ENCODE data around the gene PYGM.

DNA sequence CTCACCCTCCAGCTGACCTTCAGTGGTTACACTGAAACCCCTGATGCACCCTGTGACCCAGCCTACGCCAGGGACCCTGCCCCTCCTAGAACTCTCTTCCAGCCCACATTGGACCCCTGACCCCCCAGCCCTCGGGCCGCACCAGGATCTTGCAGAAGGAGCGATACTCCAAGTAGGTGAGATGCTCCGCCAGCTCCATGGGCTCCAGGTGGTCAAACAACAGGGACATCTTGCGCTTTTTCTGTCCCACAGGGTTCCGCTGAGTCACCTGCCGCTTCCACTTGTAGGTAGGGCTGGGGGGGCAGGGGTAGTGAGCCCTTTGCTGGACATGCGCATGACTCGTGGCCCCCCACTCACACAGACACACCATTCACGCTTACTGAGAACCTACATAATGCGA is 19.9 kb downstream of the PYGM start:
- TF ChIP-seq, protein P1, sequence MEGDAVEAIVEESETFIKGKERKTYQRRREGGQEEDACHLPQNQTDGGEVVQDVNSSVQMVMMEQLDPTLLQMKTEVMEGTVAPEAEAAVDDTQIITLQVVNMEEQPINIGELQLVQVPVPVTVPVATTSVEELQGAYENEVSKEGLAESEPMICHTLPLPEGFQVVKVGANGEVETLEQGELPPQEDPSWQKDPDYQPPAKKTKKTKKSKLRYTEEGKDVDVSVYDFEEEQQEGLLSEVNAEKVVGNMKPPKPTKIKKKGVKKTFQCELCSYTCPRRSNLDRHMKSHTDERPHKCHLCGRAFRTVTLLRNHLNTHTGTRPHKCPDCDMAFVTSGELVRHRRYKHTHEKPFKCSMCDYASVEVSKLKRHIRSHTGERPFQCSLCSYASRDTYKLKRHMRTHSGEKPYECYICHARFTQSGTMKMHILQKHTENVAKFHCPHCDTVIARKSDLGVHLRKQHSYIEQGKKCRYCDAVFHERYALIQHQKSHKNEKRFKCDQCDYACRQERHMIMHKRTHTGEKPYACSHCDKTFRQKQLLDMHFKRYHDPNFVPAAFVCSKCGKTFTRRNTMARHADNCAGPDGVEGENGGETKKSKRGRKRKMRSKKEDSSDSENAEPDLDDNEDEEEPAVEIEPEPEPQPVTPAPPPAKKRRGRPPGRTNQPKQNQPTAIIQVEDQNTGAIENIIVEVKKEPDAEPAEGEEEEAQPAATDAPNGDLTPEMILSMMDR (IDR thresholded peaks at IDR 0.05; ENCODE audit: extremely low read depth in 1 of 2, insufficient read depth in 1 of 2, low read depth in 1 of 2, low read length in 2 of 2): no peak
- no peak for TF ChIP-seq POLR2AphosphoS5 (IDR thresholded peaks at IDR 0.05; ENCODE audit: insufficient read depth, low read depth, low read length)
- TF ChIP-seq JUN (IDR thresholded peaks at IDR 0.05; ENCODE audit: borderline replicate concordance, insufficient read depth, insufficient read length, low read depth): no peak
- TF ChIP-seq POLR2A (IDR thresholded peaks at IDR 0.05; ENCODE audit: low read depth, low read length): no peak
- TF ChIP-seq MYC (IDR thresholded peaks at IDR 0.05; ENCODE audit: low read depth, low read length): no peak
- no peak for TF ChIP-seq EZH2 (IDR thresholded peaks at IDR 0.05; ENCODE audit: borderline replicate concordance, low read depth, low read length, severe bottlenecking)

All from endothelial cell of umbilical vein (primary cell).